Left ventricle myocardium inferior (tissue), 1 donor: ENCODE measurements around the gene S1PR3. TPM values are rescaled to one million over a fixed set of nuclear protein-coding genes. Genes with fewer than 3 reads are reported as not detected.
A peak's percentile ranks its signal among the peaks of the same experiment; 100 is the strongest.
"Not testable (repeated sequence)": the region's sequence is repeated elsewhere in the genome, so short reads cannot be mapped to it uniquely, and the experiment has no call there.

Experiments used
- DNase-seq: peaks from one replicate; pipeline ENCODE4 v3.0.0-alpha.2; 2020
- H3K27ac ChIP-seq: fragments of 200-600 bp; replicated peaks from 2 replicates; pipeline ENCODE4 v1.8.0; 2021
- H3K27me3 ChIP-seq: fragments of 200-600 bp; 2 replicates; pipeline ENCODE4 v1.8.0; 2021; ENCODE audit warnings: low read depth
- H3K36me3 ChIP-seq: fragments of 200-600 bp; 2 replicates; pipeline ENCODE4 v1.8.0; 2021
- H3K4me1 ChIP-seq: fragments of 200-600 bp; 2 replicates; pipeline ENCODE4 v1.8.0; 2021
- H3K4me3 ChIP-seq: fragments of 200-600 bp; 2 replicates; pipeline ENCODE4 v1.8.0; 2021; ENCODE audit warnings: mild to moderate bottlenecking, moderate library complexity
- H3K9me3 ChIP-seq: fragments of 200-600 bp; replicated peaks from 2 replicates; pipeline ENCODE4 v1.8.0; 2021
- intact Hi-C: fragments of 100-400 bp; cut with micrococcal nuclease; formaldehyde crosslinking; loops from one replicate; pipeline ENCODE4 v1.11.0; 2022
- long read RNA-seq: library from polyadenylated mRNA; unstranded; transcript quantifications from one replicate; pipeline ENCODE4 v2.0.0, GENCODE V29; 2021
- total RNA-seq: library from RNA; stranded (reverse); fragmentation: NEBNext Ultra II Directional; extraction: Animal tissue kit (Norgen Biotek cat#: 25700); gene quantifications from one replicate; pipeline ENCODE4 v1.2.1, GENCODE V29; 2021
- TF ChIP-seq, protein P1 (sequence below): fragments of 200-600 bp; IDR thresholded peaks from 2 replicates; pipeline ENCODE4 v1.8.0; 2021; ENCODE audit warnings: antibody characterized with exemption, mild to moderate bottlenecking, borderline replicate concordance
- donor health status: DM: no; HTN: yes; CAD: no; lungs with severe emphysema.

S1PR3 gene
- total RNA-seq: 26.8 TPM
- long read RNA-seq, full-length matches to known transcripts: 46 of 48 reads
- long read RNA-seq, partial matches to known transcripts: 0 of 48 reads
- long read RNA-seq, other reads (novel, unspliced or antisense): 2 of 48 reads

DNA sequence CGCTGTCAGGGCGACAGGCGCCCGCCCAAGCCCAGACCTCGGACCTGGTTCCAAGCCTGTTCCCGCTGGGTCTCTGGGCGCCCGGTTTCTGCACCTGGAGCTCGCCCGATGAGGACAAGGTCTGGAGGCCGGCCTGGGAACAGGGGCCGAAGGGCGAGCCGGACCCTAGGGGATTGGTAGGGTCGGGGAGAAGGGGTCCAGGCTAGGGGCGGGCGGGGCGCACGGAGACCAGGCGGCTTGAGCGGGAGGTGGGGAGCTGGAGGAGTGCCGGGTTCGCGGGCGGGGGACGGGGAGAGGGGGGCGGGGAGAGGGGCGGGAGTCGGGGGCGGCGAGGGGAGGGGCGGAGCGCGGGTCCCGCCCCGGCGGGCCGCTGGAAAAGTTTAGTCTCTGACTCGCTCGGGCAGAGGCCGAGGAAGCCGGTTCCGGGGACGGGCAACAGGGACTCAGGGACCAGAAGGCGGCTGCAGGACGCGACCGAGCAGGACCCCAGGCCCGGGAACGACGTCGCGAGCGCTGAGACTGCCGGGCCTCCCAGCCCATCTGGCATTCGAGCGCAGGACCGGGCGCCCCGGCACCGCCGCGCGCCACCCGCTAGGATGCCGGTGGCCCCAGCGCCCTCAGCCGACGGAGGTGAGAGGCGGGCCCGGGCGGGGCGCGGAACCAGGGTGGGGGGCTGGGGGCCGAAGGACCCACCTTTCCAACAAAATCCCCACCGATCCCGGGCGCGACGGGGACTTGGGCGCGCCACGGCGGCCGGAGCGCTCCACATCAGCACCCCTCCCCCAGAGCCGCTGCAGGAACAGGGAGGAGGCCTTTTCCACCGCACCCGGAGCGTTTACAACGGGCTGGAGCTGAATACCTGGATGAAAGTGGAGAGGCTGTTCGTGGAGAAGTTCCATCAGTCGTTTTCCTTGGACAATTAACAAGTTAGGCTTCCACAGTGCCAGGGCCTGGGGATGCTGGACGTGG lies at the start of gene S1PR3:
Gene S1PR3, plus strand, starts transcription at position 403 of the 969 bp plus-strand sequence. CDS start 9,733 bp downstream, outside the sequence.
- Histone ChIP-seq H3K9me3 (no peaks in the 10 kb centered on the region), H3K4me3 (peak within 1 kb of the TSS; percentile 86), H3K27me3 (peaks cover 27% of the 10 kb centered on the region), H3K4me1 (peaks cover 53% of the 10 kb centered on the region), H3K36me3 (peaks cover 3% of the 10 kb centered on the region), H3K27ac (peak within 1 kb of the TSS; percentile 84)
- TF ChIP-seq, protein P1, sequence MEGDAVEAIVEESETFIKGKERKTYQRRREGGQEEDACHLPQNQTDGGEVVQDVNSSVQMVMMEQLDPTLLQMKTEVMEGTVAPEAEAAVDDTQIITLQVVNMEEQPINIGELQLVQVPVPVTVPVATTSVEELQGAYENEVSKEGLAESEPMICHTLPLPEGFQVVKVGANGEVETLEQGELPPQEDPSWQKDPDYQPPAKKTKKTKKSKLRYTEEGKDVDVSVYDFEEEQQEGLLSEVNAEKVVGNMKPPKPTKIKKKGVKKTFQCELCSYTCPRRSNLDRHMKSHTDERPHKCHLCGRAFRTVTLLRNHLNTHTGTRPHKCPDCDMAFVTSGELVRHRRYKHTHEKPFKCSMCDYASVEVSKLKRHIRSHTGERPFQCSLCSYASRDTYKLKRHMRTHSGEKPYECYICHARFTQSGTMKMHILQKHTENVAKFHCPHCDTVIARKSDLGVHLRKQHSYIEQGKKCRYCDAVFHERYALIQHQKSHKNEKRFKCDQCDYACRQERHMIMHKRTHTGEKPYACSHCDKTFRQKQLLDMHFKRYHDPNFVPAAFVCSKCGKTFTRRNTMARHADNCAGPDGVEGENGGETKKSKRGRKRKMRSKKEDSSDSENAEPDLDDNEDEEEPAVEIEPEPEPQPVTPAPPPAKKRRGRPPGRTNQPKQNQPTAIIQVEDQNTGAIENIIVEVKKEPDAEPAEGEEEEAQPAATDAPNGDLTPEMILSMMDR: peak; percentile 45
- intact Hi-C loops: loop anchor here (10.0 kb wide), 1 partner anchor 207 kb away; no protein-coding TSS in a partner anchor
- peak; percentile 77 for DNase-seq

DNA sequence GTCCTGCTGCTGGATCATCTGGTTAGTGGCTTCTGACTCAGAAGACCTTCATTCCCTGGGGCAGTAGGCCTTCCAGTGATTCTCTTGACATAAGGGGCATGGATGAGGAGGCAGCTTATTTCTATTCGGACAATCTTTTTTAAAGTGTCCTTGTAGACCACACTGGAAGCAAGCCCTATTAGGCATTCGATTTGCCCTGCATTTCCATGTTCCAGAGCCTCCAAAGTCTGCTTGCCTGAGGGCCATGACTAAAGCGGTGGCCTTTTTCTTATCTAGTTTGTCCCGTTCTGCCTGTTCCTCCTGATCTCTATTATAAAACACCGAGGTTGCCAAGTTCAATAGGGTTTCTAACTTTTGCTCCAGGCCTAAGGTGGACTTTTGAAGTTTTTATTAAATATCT lies 49.7 kb upstream of the S1PR3 start:
- DNase-seq, intact Hi-C loops, H3K4me3 ChIP-seq, H3K9me3 ChIP-seq, H3K27me3 ChIP-seq, H3K36me3 ChIP-seq, H3K27ac ChIP-seq, H3K4me1 ChIP-seq: not testable (repeated sequence)

DNA sequence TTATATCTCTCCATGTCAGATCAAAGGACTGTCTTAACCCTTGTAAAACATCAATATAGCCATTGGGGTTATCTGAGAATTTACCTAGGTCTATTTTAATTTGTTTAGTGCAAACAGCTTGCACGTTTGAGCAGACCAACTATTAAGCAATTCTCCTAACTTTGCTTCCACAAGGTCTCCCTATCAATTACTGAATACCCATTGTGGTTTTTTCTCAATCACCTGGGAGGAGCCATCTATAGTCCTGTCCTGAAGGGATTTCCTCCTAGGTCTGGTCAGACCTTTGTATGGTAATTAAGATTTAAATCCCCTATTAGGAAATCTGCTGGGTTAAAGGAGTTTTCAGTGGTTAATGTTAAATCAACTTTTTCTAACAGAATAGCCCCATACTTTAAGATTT lies 48.9 kb upstream of the S1PR3 start:
- H3K27ac ChIP-seq: no peak overlapping the region
- DNase-seq: no peak
- peaks cover 7% of the 10 kb centered on the region for H3K9me3 ChIP-seq
- no peaks in the 10 kb centered on the region for H3K27me3 ChIP-seq
- no peaks in the 10 kb centered on the region for H3K36me3 ChIP-seq
- TF ChIP-seq, protein P1: no peak
- intact Hi-C loops: no loop called here
- no peak overlapping the region for H3K4me3 ChIP-seq
- H3K4me1 ChIP-seq: no peaks in the 10 kb centered on the region

DNA sequence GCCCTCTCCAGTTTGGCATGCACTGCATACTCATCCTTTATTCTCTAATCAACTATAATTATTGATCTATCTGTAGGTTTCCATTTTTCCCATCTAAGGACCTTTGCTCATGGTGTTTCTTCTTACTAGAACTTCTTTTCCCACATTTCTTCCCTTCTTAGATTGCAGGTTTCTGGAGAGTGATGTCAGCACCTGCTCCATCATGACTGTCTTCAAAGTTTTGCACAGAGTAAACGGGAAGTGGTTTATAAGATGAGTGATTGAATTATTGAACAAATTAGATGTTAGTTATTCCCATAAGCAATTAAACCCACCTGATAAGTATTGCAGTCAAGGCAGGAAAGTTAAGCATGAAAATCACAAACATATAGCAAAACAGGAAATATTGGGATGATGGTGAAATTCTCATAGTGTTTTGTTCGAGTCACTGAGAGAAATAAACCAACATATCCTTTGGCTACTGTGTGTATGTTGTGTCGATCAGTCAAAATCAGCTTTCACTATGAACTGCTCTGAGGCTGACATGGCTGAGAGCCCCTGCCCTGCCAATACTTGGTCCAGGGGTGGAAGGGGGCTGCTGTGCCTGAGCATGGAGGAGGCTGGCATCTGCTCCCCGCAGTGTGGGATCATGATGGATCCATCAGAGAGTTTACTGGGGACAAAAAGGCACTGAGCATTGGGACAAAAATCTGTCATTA lies 45.5 kb upstream of the S1PR3 start:
- Histone ChIP-seq H3K27ac (no peak overlapping the region), H3K9me3 (peaks cover 7% of the 10 kb centered on the region), H3K4me3 (no peak overlapping the region), H3K27me3 (no peaks in the 10 kb centered on the region), H3K4me1 (peaks cover 24% of the 10 kb centered on the region), H3K36me3 (no peaks in the 10 kb centered on the region)
- intact Hi-C loops: no loop called here
- TF ChIP-seq, protein P1: no peak
- no peak for DNase-seq

DNA sequence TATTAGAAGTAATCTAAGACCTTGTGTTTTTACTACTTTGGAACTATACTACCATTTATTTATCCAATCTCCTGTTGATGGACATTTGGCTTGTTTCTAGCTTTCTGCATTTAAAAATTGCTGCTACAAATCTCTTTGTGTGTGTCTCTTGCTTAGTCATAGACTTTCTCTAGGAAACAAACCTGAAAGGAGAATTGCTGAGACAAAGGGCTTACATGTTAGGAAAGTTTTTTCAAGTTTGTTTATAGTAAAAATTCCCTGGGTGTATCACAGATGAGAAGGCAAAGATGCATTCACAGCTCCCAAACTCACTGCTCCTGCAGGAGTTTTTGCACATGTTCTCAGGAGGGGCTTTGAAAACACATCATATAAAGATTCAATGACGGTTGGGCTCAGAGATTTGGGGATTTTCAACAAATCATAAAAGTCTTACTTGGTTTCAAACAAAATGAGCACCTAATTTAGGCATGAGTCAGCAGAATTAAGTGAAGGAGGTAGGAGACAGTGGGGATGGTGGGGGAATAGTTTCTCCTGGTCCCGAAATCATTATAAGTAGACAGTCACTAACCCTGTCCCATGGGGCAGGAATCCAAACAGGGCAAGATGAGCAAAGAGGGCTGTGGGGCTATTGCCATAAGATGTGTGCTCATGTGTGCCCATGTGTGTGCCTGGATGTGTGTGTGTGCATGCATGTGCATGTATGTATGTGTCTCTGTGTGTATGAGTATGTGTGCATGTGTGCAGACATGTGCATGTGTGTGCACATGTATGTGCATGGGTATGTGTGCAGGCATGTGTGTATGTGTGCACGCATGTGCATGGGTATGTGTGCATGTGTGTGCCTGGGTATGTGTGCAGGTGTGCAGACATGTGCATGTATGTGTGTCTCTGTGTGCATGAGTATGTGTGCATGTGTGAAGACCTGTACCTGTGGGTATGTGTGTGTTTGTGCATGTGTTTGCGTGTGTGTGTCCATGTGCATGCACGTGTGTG lies 43.4 kb upstream of the S1PR3 start:
- no peak for DNase-seq
- Histone ChIP-seq H3K4me3 (no peak overlapping the region), H3K36me3 (no peaks in the 10 kb centered on the region), H3K27ac (no peak overlapping the region), H3K4me1 (peaks cover 40% of the 10 kb centered on the region), H3K9me3 (peaks cover 7% of the 10 kb centered on the region), H3K27me3 (no peaks in the 10 kb centered on the region)
- TF ChIP-seq, protein P1: no peak
- intact Hi-C loops: no loop called here
